Measurements from ENCODE around the gene STEEP1. TPM values are rescaled to one million over a fixed set of nuclear protein-coding genes. Genes with fewer than 3 reads are reported as not detected.
"Not testable (repeated sequence)": the region's sequence is repeated elsewhere in the genome, so short reads cannot be mapped to it uniquely, and the experiment has no call there.

STEEP1 gene
- total RNA-seq, 1 donor, result 29.0 TPM

DNA sequence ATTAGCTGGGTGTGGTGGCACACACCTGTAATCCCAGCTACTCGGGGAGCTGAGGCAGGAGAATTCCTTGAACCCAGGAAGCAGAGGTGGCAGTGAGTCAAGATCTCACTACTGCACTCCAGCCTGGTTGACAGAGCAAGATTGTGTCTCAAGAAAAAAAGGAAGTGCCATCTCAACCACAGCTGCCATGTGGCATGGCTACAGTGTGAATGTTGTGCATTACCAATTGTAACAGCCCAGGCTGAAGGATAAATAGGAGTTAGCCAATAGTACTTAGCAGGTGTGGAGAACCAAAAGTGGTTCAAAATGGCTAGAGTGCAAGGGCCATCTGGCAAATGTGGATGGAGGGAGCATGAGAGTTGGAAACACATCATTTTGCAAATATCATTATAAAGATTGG, 68.0 kb downstream of the STEEP1 start:
- no peaks in the 10 kb centered on the region for H3K79me2 ChIP-seq (ENCODE audit: insufficient read depth, low read length)
- TF ChIP-seq CTCF (IDR thresholded peaks at IDR 0.05; ENCODE audit: extremely low read depth, low read depth, low read length), result no peak

DNA sequence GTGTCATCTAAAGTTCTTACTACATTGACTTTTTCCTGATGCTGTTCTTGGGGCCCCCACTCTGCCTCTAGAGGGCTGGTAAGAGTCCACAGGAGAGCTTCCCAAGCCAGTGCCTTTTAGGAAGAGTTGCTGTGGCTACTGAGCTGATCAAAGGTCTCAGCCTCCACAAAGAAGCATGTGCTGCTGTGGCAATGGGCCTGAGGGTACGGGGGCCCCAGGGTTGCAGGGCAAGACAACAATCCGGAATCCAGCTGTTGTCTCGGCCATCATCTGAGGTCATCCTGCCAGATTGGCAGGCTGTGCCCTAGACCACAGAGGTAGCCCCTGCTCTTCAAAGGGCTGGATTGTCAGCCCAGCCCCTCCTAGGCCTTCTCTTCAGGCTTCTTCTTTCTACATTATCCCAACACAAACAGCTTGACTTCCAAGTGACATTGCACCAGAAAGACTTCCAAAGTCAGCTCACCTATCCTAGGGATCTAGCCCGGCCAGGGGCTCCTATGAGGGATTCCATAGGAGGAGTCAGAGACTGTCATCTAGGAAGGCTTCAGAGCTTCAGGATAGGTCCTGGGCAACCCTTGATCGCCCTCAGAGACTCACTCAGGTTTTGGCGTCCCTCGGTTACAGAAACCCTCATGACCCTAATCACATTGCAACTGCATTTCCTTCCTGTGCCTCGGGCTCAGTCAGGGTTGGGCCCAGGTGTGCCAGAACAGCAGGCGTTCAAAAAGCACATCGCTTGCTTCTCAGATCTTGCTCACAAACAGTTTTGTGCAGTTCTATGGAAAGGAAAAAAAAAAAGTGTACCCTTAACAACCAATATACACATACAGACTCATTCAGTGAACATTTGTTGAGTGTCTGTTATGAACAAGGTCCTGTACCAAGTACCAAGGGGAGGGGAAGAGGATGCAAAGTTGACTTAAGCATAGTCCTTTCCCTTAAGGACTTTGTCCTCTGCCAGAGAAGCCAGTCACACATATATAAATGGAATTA, 69.2 kb downstream of the STEEP1 start:
- no peak for TF ChIP-seq CTCF (IDR thresholded peaks at IDR 0.05; ENCODE audit: extremely low read depth, low read depth, low read length)
- Histone ChIP-seq H3K4me1 (ENCODE audit: insufficient read depth, low read length) (no peaks in the 10 kb centered on the region), H3K9me3 (ENCODE audit: low read depth, low read length) (no peaks in the 10 kb centered on the region), H3K4me3 (ENCODE audit: insufficient read depth, low read length) (no peak overlapping the region), H2AFZ (ENCODE audit: low read length) (no peak overlapping the region), H4K20me1 (ENCODE audit: insufficient read depth, low read length) (no peaks in the 10 kb centered on the region), H3K36me3 (ENCODE audit: insufficient read depth, low read length) (no peaks in the 10 kb centered on the region), H3K27me3 (ENCODE audit: insufficient read depth, low read length) (no peaks in the 10 kb centered on the region), H3K27ac (ENCODE audit: low read depth, low read length) (no peak overlapping the region), H3K4me2 (ENCODE audit: insufficient read depth, low read length) (no peak overlapping the region), H3K79me2 (ENCODE audit: insufficient read depth, low read length) (no peaks in the 10 kb centered on the region)
- DNase-seq (ENCODE audit: insufficient read length, low spot score, missing footprints), result no peak

More for the DNA sequence above, 68.0 kb downstream of the STEEP1 start:
- H3K36me3 ChIP-seq (ENCODE audit: insufficient read depth, low read length), result no peaks in the 10 kb centered on the region
- no peak overlapping the region for H3K4me3 ChIP-seq (ENCODE audit: insufficient read depth, low read length)
- H4K20me1 ChIP-seq (ENCODE audit: insufficient read depth, low read length), result no peaks in the 10 kb centered on the region
- H3K9me3 ChIP-seq (ENCODE audit: low read depth, low read length), result no peaks in the 10 kb centered on the region
- H3K27me3 ChIP-seq (ENCODE audit: insufficient read depth, low read length), result no peaks in the 10 kb centered on the region
- no peak overlapping the region for H2AFZ ChIP-seq (ENCODE audit: low read length)
- H3K4me2 ChIP-seq (ENCODE audit: insufficient read depth, low read length), result no peak overlapping the region
- DNase-seq (ENCODE audit: insufficient read length, low spot score, missing footprints), result no peak
- H3K27ac ChIP-seq (ENCODE audit: low read depth, low read length), result no peak overlapping the region
- H3K4me1 ChIP-seq (ENCODE audit: insufficient read depth, low read length), result no peaks in the 10 kb centered on the region

- not testable (repeated sequence) for H3K27ac ChIP-seq (ENCODE audit: low read depth, low read length); H3K4me2 ChIP-seq (ENCODE audit: insufficient read depth, low read length); H3K27me3 ChIP-seq (ENCODE audit: insufficient read depth, low read length); H3K9me3 ChIP-seq (ENCODE audit: low read depth, low read length); H3K4me1 ChIP-seq (ENCODE audit: insufficient read depth, low read length); H4K20me1 ChIP-seq (ENCODE audit: insufficient read depth, low read length); H2AFZ ChIP-seq (ENCODE audit: low read length); DNase-seq (ENCODE audit: insufficient read length, low spot score, missing footprints); H3K79me2 ChIP-seq (ENCODE audit: insufficient read depth, low read length); H3K36me3 ChIP-seq (ENCODE audit: insufficient read depth, low read length); H3K4me3 ChIP-seq (ENCODE audit: insufficient read depth, low read length)
These were observed 71.2 kb downstream of the STEEP1 start for GRCh38 chrX:119493851-119494495.

- H3K4me2 ChIP-seq (ENCODE audit: insufficient read depth, low read length), result no peak overlapping the region
- no peaks in the 10 kb centered on the region for H4K20me1 ChIP-seq (ENCODE audit: insufficient read depth, low read length)
- H2AFZ ChIP-seq (ENCODE audit: low read length), result no peak overlapping the region
- no peaks in the 10 kb centered on the region for H3K27me3 ChIP-seq (ENCODE audit: insufficient read depth, low read length)
- TF ChIP-seq CTCF (IDR thresholded peaks at IDR 0.05; ENCODE audit: extremely low read depth, low read depth, low read length), result no peak
- H3K4me1 ChIP-seq (ENCODE audit: insufficient read depth, low read length), result no peaks in the 10 kb centered on the region
- no peak for DNase-seq (ENCODE audit: insufficient read length, low spot score, missing footprints)
- no peaks in the 10 kb centered on the region for H3K9me3 ChIP-seq (ENCODE audit: low read depth, low read length)
- H3K79me2 ChIP-seq (ENCODE audit: insufficient read depth, low read length), result no peaks in the 10 kb centered on the region
- H3K4me3 ChIP-seq (ENCODE audit: insufficient read depth, low read length), result no peak overlapping the region
- no peaks in the 10 kb centered on the region for H3K36me3 ChIP-seq (ENCODE audit: insufficient read depth, low read length)
- no peak overlapping the region for H3K27ac ChIP-seq (ENCODE audit: low read depth, low read length)
These were observed 72.7 kb downstream of the STEEP1 start for GRCh38 chrX:119492463-119492862.

All from osteoblast (primary cell).